ENCODE measurements around the gene SH2D1B. TPM values are rescaled to one million over a fixed set of nuclear protein-coding genes. Genes with fewer than 3 reads are reported as not detected.
"Not testable (repeated sequence)": the region's sequence is repeated elsewhere in the genome, so short reads cannot be mapped to it uniquely, and the experiment has no call there.

SH2D1B gene
- total RNA-seq, 1 experiment from 2014 or later = not detected

- DNase-seq (ENCODE audit: low read depth, low spot score) = no peak
- in situ Hi-C loops (cut with HindIII; ENCODE audit: low pct_unique_long_range_greater_than_20kb, low sequenced_read_pairs) = no loop called here
Observed at GRCh38 chr1:162353702-162354101, 58.2 kb downstream of the SH2D1B start.

GRCh38 chr1:162353078-162353477 is 58.9 kb downstream of the SH2D1B start:
- in situ Hi-C loops (cut with HindIII; ENCODE audit: low pct_unique_long_range_greater_than_20kb, low sequenced_read_pairs) = no loop called here
- DNase-seq (ENCODE audit: low read depth, low spot score) = no peak

GRCh38 chr1:162351874-162352273 is 60.1 kb downstream of the SH2D1B start:
- in situ Hi-C loops (cut with HindIII; ENCODE audit: low pct_unique_long_range_greater_than_20kb, low sequenced_read_pairs); DNase-seq (ENCODE audit: low read depth, low spot score): not testable (repeated sequence)

- in situ Hi-C loops (cut with HindIII; ENCODE audit: low pct_unique_long_range_greater_than_20kb, low sequenced_read_pairs) = no loop called here
- DNase-seq (ENCODE audit: low read depth, low spot score) = no peak
Observed at GRCh38 chr1:162351246-162351842, 60.6 kb downstream of the SH2D1B start.

GRCh38 chr1:162349635-162350330 is 62.2 kb downstream of the SH2D1B start:
- no peak for DNase-seq (ENCODE audit: low read depth, low spot score)

GRCh38 chr1:162347281-162347680 is 64.7 kb downstream of the SH2D1B start:
- DNase-seq (ENCODE audit: low read depth, low spot score) = no peak
- in situ Hi-C loops (cut with HindIII; ENCODE audit: low pct_unique_long_range_greater_than_20kb, low sequenced_read_pairs) = no loop called here

More at GRCh38 chr1:162349635-162350330, 62.2 kb downstream of the SH2D1B start:
- in situ Hi-C loops (cut with HindIII; ENCODE audit: low pct_unique_long_range_greater_than_20kb, low sequenced_read_pairs) = no loop called here

Other genes with a start within 250 kb of the SH2D1B start
- gene SPATA46, start 35.3 kb downstream of the SH2D1B start, total RNA-seq (2014; rRNA removed; shearing (Covaris generic)) = 0.32 TPM in 1 of 2 replicates, not detected in the other
- 1.2 and 1.8 TPM in 2 replicates for gene C1orf226, start 30.4 kb downstream of the SH2D1B start, total RNA-seq (2014; rRNA removed; shearing (Covaris generic))
- gene UHMK1, start 85.7 kb upstream of the SH2D1B start, total RNA-seq (2014; rRNA removed; shearing (Covaris generic)) = 93.8 and 93.9 TPM in 2 replicates
- gene UAP1, start 149.6 kb upstream of the SH2D1B start, total RNA-seq (2014; rRNA removed; shearing (Covaris generic)) = 33.9 and 38.3 TPM in 2 replicates
- gene DDR2, start 220.3 kb upstream of the SH2D1B start, total RNA-seq (2014; rRNA removed; shearing (Covaris generic)) = 31.2 and 32.8 TPM in 2 replicates